B cell (primary cell): ENCODE data around the gene TMEM106C.

ENCODE experiments used
- CTCF ChIP-seq: fragments of 200-600 bp; IDR thresholded peaks from one replicate; pipeline ENCODE4 v1.8.0; 2022; ENCODE audit warnings: antibody characterized with exemption, mild to moderate bottlenecking
- EZH2 ChIP-seq: IDR thresholded peaks from 2 replicates; pipeline ENCODE4 v1.6.1; 2012; ENCODE audit warnings: borderline replicate concordance, low read depth, mild to moderate bottlenecking, moderate library complexity, low read length; ENCODE audit not compliant: insufficient read depth, poor library complexity, severe bottlenecking

DNA sequence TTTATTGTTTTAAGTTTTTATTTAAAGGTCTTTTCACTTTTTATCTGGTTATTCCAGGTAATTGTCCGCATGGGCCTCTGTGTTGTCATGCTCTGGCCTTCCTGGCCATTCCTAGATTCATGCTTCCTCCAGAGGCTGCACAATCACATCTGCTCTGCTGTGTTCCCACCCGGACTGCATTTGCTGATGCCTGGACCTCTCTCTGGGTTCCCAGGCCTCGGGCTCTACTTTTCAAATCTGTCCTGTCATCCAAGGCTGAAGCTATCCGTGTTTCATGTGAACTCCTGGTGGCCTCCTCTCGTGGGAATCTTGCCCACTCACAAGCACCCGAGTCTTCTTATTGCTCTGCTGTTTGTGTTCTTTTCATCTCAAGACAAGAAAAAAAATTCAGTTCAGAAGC, 42.5 kb upstream of the TMEM106C start:
- TF ChIP-seq CTCF: no peak
- no peak for TF ChIP-seq EZH2
